K562 (cell line): ENCODE data around the gene FAM184B. TPM values are rescaled to one million over a fixed set of nuclear protein-coding genes. Genes with fewer than 3 reads are reported as not detected.

ENCODE experiments used
- BHLHE40 ChIP-seq: IDR thresholded peaks from 2 replicates; pipeline ENCODE4 v1.6.1; 2011; ENCODE audit warnings: low read length, improper control_type of control experiment
- CBX5 ChIP-seq: IDR thresholded peaks from 2 replicates; pipeline ENCODE4 v1.6.1; 2014; ENCODE audit warnings: low read depth, borderline replicate concordance
- USF1 ChIP-seq: sonication (generic); formaldehyde crosslinking; IDR thresholded peaks from 2 replicates; pipeline ENCODE4 v1.9.0; 2022; ENCODE audit warnings: mild to moderate bottlenecking, missing genetic modification reagents
- ZNF609 ChIP-seq: sonication (generic); formaldehyde crosslinking; IDR thresholded peaks from 2 replicates; pipeline ENCODE4 v1.8.1; 2023; ENCODE audit warnings: missing genetic modification reagents, mild to moderate bottlenecking, borderline replicate concordance
- ZNF75A ChIP-seq: fragments of 450-650 bp; formaldehyde crosslinking; IDR thresholded peaks from 2 replicates; pipeline ENCODE4 v1.4.0; 2020; ENCODE audit warnings: mild to moderate bottlenecking
- polyA plus RNA-seq, 8 experiments: library from polyadenylated mRNA; depleted of rRNA in 4 of 8; stranded (reverse) in 5 of 8; unstranded in 3 of 8; fragments of >200 nt; fragmentation: Nextera tagmentation in 2 of 8; fragmentation: Illumina TruSeq in 1 of 8; extraction: Ambion mirVana in 2 of 8; extraction: Trizol in 1 of 8; gene quantifications; 2 replicates each; pipeline versions ENCODE4 v1.2.1 to v1.2.3, GENCODE V29; 2011 to 2014; ENCODE audit warnings: inconsistent platforms in 1 of 8, missing spikeins in 1 of 8
- total RNA-seq, 7 experiments: library from RNA; depleted of rRNA in 6 of 7; stranded (reverse); fragments of >200 nt in 6 of 7; fragmentation: Illumina TruSeq in 2 of 7; extraction: Trizol in 2 of 7; gene quantifications; 2 replicates each; pipeline versions ENCODE4 v1.2.1 to v1.2.3, GENCODE V29; 2011 to 2021; ENCODE audit warnings: low replicate concordance in 1 of 7

Gene FAM184B
- total and polyA plus RNA-seq, 9 of the 15 experiments (the other 6 are each of a cell fraction or from before 2014, with no cell fraction given): not detected

GRCh38 chr4:17670423-17670822 lies 111.0 kb downstream of the FAM184B start (continued):
- no peak for TF ChIP-seq ZNF609
- TF ChIP-seq BHLHE40: no peak
- no peak for TF ChIP-seq ZNF75A (CRISPR knock-in tag)
- no peak for TF ChIP-seq USF1
- TF ChIP-seq CBX5: no peak
